Osteocyte (in vitro differentiated cells): ENCODE data around the gene SPRR5. TPM values are rescaled to one million over a fixed set of nuclear protein-coding genes. Genes with fewer than 3 reads are reported as not detected.

ENCODE experiments used
- DNase-seq: peaks from one replicate; pipeline ENCODE4 v3.0.0; 2021; ENCODE audit warnings: mixed read lengths; ENCODE audit not compliant: unreplicated experiment; ENCODE audit errors: extremely low spot score
- H3K27ac Mint-ChIP-seq: one replicate; pipeline ENCODE4 v1.8.0; 2021; ENCODE audit warnings: mild to moderate bottlenecking, mixed read lengths; ENCODE audit not compliant: unreplicated experiment
- H3K27me3 Mint-ChIP-seq: one replicate; pipeline ENCODE4 v1.8.0; 2021; ENCODE audit warnings: mixed read lengths; ENCODE audit not compliant: unreplicated experiment
- H3K36me3 Mint-ChIP-seq: one replicate; pipeline ENCODE4 v1.8.0; 2021; ENCODE audit warnings: mixed read lengths; ENCODE audit not compliant: unreplicated experiment
- H3K4me1 Mint-ChIP-seq: one replicate; pipeline ENCODE4 v1.8.0; 2021; ENCODE audit warnings: mixed read lengths; ENCODE audit not compliant: unreplicated experiment
- H3K4me3 Mint-ChIP-seq: one replicate; pipeline ENCODE4 v1.8.0; 2021; ENCODE audit warnings: mild to moderate bottlenecking, moderate library complexity, mixed read lengths; ENCODE audit not compliant: unreplicated experiment
- H3K9me3 Mint-ChIP-seq: one replicate; pipeline ENCODE4 v1.8.0; 2021; ENCODE audit warnings: mixed read lengths; ENCODE audit not compliant: unreplicated experiment
- CTCF ChIP-seq: fragments of 200-600 bp; sonication (generic); IDR thresholded peaks from 2 replicates; pipeline ENCODE4 v1.5.0; 2021; ENCODE audit warnings: antibody characterized with exemption, mild to moderate bottlenecking, moderate library complexity
- long read RNA-seq: library from polyadenylated mRNA; unstranded; transcript quantifications from one replicate; pipeline ENCODE4 v2.0.0, GENCODE V29; 2021
- total RNA-seq: library from RNA; stranded (reverse); gene quantifications from 2 replicates; pipeline ENCODE4 v1.2.1, GENCODE V29; 2021

The SPRR5 gene
- total RNA-seq, result not detected in 2 replicates
- long read RNA-seq, result 0 reads

- H3K27me3 Mint-ChIP-seq, result no peaks in the 10 kb centered on the region
- H3K36me3 Mint-ChIP-seq, result no peaks in the 10 kb centered on the region
- H3K9me3 Mint-ChIP-seq, result no peaks in the 10 kb centered on the region
- no peak for DNase-seq
- no peak within 1 kb of the TSS for H3K27ac Mint-ChIP-seq
- H3K4me1 Mint-ChIP-seq, result no peaks in the 10 kb centered on the region
- TF ChIP-seq CTCF, result no peak
- no peak within 1 kb of the TSS for H3K4me3 Mint-ChIP-seq
Observed at GRCh38 chr1:152946651-152947256, at the start of gene SPRR5. TSS of gene SPRR5 (plus strand) at chr1:152947206. CDS start at chr1:152948555, 1,349 bp downstream.

GRCh38 chr1:152899027-152899426 lies 48.0 kb upstream of the SPRR5 start:
- Mint-ChIP-seq H3K27me3 (peaks cover 4% of the 10 kb centered on the region), H3K9me3 (no peaks in the 10 kb centered on the region), H3K36me3 (no peaks in the 10 kb centered on the region), H3K4me3 (no peak overlapping the region), H3K27ac (no peak overlapping the region), H3K4me1 (no peaks in the 10 kb centered on the region)
- no peak for DNase-seq
- no peak for TF ChIP-seq CTCF

- no peak for DNase-seq
- no peaks in the 10 kb centered on the region for H3K27me3 Mint-ChIP-seq
- TF ChIP-seq CTCF, result no peak
- H3K9me3 Mint-ChIP-seq, result no peaks in the 10 kb centered on the region
- H3K4me3 Mint-ChIP-seq, result no peak overlapping the region
- H3K4me1 Mint-ChIP-seq, result no peaks in the 10 kb centered on the region
- no peaks in the 10 kb centered on the region for H3K36me3 Mint-ChIP-seq
- no peak overlapping the region for H3K27ac Mint-ChIP-seq
Observed at GRCh38 chr1:152899883-152900282, 47.1 kb upstream of the SPRR5 start.

- Mint-ChIP-seq H3K4me3 (no peak overlapping the region), H3K27me3 (no peaks in the 10 kb centered on the region), H3K9me3 (no peaks in the 10 kb centered on the region), H3K36me3 (no peaks in the 10 kb centered on the region), H3K4me1 (no peaks in the 10 kb centered on the region), H3K27ac (no peak overlapping the region)
- TF ChIP-seq CTCF, result no peak
- DNase-seq, result no peak
Observed at GRCh38 chr1:152901631-152902030, 45.4 kb upstream of the SPRR5 start.

- Mint-ChIP-seq H3K27ac (no peak overlapping the region), H3K9me3 (no peaks in the 10 kb centered on the region), H3K36me3 (no peaks in the 10 kb centered on the region), H3K4me1 (no peaks in the 10 kb centered on the region), H3K4me3 (no peak overlapping the region), H3K27me3 (no peaks in the 10 kb centered on the region)
- TF ChIP-seq CTCF, result no peak
- no peak for DNase-seq
Observed at GRCh38 chr1:152902636-152903035, 44.4 kb upstream of the SPRR5 start.
